Activated T-helper 1 cell treated with anti-CD3 and anti-CD28 coated beads, Interleukin-2, amount 50 U/mL, for 16 hours (primary cell): ENCODE data around the gene CAMK4.
A peak's percentile ranks its signal among the peaks of the same experiment; 100 is the strongest.
"Not testable (repeated sequence)": the region's sequence is repeated elsewhere in the genome, so short reads cannot be mapped to it uniquely, and the experiment has no call there.

Experiments
- DNase-seq, 2 donors: peaks; one replicate each; pipeline ENCODE4 v3.0.0-alpha.2; 2020; ENCODE audit warnings: low read depth in 1 of 2, low spot score in 1 of 2

Gene CAMK4

DNA sequence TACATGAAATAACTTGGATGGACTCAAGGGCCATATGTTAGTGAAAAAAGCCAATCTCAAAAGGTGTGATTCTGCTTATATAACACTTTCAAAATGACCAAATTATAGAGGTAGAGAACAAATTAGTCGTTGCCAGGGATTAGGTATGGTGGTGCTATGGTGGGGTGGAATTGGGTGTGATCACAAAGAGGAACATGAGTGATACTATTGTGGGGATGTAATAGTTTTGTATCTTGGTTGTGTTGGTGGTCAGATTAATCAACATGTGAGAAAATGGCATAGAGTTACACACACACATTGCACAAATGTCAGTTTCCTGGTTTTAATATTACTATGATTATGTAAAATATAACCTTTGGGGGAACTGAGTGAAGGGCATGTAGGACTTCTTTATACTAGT is 31.9 kb downstream of the CAMK4 start:
- no peak for DNase-seq

GRCh38 chr5:111257610-111258009 is 33.4 kb downstream of the CAMK4 start:
- not testable (repeated sequence) for DNase-seq

DNA sequence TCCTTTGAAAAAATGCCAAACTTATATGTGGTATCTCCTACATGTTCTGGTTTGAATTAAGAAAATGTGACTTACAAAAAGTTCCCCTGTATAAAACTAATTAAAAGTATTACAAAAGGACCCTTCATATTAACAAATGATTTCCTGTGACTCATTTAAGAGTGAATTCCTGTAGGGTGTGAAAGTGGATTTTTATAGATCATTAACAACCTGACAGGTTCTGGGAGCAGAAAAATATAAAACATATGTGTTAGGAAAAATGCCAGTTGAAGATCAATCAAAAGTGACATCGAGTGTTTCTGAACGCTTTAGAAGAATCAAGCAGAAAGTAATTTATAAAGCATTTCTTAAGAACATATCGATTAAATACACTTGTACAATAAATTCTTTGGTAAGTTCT is 35.5 kb downstream of the CAMK4 start:
- DNase-seq, result no peak

- DNase-seq, result no peak
Observed at GRCh38 chr5:111261610-111262009, 37.4 kb downstream of the CAMK4 start.

DNA sequence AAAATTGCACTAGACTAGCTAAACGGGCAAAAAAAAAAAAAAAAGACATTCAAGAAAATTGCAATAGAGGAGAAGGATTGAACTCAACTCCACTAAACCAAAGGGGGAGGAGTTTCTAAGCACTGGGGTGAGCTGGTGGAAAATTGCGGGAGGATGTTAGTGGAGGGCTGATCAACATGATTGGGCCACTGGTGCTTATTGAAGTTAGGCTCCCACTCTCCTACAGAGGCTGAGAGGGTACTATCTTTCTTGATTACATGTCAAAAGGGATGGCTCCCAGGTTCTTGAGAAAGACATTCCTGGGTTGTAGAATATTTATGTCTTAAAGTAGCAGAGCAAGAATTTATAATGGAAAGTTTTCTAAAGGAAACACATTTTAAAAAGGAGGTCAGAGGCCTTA is 38.0 kb downstream of the CAMK4 start:
- no peak for DNase-seq

DNA sequence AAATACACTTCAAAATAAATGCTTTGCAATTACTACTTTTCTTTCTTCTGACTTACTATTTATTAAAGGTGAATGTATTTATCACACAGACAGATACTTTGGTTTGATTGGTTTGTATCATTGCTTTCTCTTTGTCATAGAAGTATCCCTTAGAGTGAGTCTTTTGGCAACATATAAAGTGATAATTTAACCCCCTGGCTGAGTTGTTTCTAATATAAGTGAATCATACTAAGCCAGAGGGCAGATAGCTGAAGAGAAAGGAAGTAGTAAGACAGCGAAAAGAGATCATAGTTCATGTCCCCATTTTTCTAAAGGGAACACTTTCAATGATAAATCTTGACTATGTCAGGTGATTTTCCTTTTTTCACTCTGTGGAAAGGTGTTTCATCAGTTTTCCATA is 38.6 kb downstream of the CAMK4 start:
- DNase-seq, result no peak

GRCh38 chr5:111266491-111266890 is 42.3 kb downstream of the CAMK4 start:
- DNase-seq, result no peak

DNA sequence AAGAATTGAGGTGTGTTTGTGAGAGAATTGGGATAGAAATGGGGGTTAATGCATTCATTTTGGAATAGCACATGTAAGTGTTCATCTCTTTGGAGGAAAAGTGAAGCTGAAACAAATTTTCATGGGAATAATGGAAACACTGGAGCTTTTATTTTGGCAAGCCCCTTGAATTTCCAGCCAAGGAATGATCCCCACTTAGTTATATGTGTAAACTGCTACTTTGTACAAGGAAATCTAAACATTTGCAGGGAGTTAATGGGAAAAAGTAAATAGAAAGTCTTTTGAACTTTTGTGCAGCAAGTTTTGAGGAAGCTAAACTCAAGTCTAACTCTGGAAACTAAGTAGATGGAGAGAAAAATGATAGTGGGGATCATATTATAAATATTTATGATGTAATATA is 44.1 kb downstream of the CAMK4 start:
- DNase-seq, result no peak

GRCh38 chr5:111271885-111272284 is 47.7 kb downstream of the CAMK4 start:
- DNase-seq, result no peak

DNA sequence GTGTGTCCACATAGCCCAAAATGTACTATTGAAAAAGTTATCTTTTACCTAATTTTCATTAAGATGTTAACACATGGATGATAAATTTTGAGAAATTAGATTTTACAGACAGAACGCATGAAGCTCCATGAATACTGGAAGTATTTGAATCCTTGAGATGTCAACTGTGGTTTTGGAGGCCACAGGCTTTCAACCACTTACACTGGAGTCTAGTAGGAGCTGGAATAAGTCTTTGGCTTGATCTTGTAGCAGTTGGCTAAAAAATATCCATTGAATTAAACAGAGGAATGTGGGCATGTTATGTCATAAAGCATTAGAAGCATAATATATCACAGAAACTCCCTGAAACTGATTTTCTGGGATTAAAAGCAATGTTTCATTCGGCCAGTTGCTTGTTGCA is 52.9 kb downstream of the CAMK4 start:
- no peak for DNase-seq

GRCh38 chr5:111278858-111279504 is 54.8 kb downstream of the CAMK4 start:
- DNase-seq, result peak; percentile 75 to 84

- DNase-seq, result no peak
Observed at GRCh38 chr5:111280282-111280951, 56.2 kb downstream of the CAMK4 start.

- no peak for DNase-seq
Observed at GRCh38 chr5:111282798-111283197, 58.6 kb downstream of the CAMK4 start.

- DNase-seq, result no peak
Observed at GRCh38 chr5:111284825-111285224, 60.6 kb downstream of the CAMK4 start.

GRCh38 chr5:111294551-111294950 is 70.4 kb downstream of the CAMK4 start:
- no peak for DNase-seq

DNA sequence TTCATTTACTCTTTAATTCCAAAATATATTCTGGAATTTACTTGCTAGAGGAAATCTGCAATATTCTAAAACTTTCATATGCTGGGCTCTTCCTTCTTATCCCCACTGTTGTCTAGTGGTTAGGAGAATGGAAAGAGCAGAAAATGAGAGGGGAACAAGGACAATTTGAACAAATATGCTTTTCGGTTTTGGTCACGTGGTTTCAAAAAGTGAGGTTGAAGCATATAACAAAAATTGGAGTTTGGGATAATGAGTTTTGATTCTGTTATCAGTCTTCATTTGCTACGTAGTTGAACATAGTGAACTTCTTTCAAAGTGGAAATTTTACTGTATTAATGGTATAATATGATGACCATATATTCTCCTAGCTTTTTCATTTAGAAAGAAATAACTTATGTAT is 71.5 kb downstream of the CAMK4 start:
- DNase-seq, result no peak

GRCh38 chr5:111296570-111296969 is 72.4 kb downstream of the CAMK4 start:
- DNase-seq, result no peak

GRCh38 chr5:111299067-111299481 is 74.9 kb downstream of the CAMK4 start:
- DNase-seq, result no peak

GRCh38 chr5:111299831-111300432 is 75.7 kb downstream of the CAMK4 start:
- no peak for DNase-seq

- DNase-seq, result no peak
Observed at GRCh38 chr5:111301264-111301663, 77.1 kb downstream of the CAMK4 start.

DNA sequence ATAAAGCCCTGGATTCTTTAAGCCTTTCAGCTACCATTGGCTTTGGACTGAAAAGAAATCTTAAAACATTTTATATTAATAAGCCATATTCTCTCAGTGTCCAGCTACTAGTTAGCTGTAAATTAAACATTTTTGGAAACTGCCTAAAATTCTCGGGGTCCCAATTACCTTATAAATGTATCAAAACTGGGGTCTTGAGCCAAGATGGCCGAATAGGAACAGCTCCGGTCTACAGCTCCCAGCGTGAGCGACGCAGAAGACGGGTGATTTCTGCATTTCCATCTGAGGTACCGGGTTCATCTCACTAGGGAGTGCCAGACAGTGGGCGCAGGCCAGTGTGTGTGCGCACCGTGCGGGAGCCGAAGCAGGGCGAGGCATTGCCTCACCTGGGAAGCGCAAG is 77.9 kb downstream of the CAMK4 start:
- DNase-seq, result not testable (repeated sequence)

- no peak for DNase-seq
Observed at GRCh38 chr5:111308951-111309350, 84.8 kb downstream of the CAMK4 start.

DNA sequence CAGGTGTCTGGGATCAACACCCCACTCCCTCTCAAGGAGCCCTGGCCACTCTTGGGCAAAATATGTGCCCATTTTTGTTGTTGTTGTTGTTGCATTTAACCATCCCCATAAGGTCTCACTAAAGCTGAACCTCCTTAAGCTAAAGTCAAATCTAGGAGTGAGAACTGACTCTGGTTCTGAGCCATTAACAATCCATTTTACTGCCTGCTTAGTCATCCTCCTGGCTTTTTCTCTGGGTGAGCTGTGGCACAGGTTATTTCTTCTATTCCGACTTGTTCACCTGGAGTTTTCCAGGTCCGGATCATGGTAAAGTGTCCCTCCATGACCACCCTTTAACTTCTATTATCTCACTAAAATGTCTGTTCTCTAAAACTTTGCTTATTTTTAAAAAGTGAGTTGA is 85.2 kb downstream of the CAMK4 start:
- DNase-seq, result no peak
